SK-N-SH treated with all-trans-retinoic acid at 6 μM for 48 hours (cell line): ENCODE data around the gene ANKRD34B.

Experiments used
- ATAC-seq: fragments of 200-7000 bp; cut with Tn5 transposase; 3 replicates; pipeline ENCODE4 v1.9.1; 2020; ENCODE audit warnings: mild to moderate bottlenecking, moderate library complexity
- ARNTL ChIP-seq: fragments of 450-650 bp; formaldehyde crosslinking; IDR thresholded peaks from 2 replicates; pipeline ENCODE4 v1.5.0; 2020; ENCODE audit warnings: low read depth, mild to moderate bottlenecking, moderate library complexity, borderline replicate concordance
- BACH2 ChIP-seq: fragments of 250-450 bp; sonication (Bioruptor Pico); IDR thresholded peaks from 2 replicates; pipeline ENCODE4 v1.9.0; 2021; ENCODE audit warnings: mild to moderate bottlenecking, borderline replicate concordance
- CSDC2 ChIP-seq: fragments of 250-450 bp; sonication (Bioruptor Pico); IDR thresholded peaks from 2 replicates; pipeline ENCODE4 v1.5.0; 2020; ENCODE audit warnings: mild to moderate bottlenecking, moderate library complexity
- ESRRG ChIP-seq: fragments of 250-450 bp; sonication (Bioruptor Pico); IDR thresholded peaks from 2 replicates; pipeline ENCODE4 v1.6.1; 2021; ENCODE audit warnings: mild to moderate bottlenecking
- GLIS3 ChIP-seq: fragments of 250-450 bp; sonication (Bioruptor Pico); IDR thresholded peaks from 2 replicates; pipeline ENCODE4 v1.5.0; 2020; ENCODE audit warnings: mild to moderate bottlenecking, moderate library complexity
- ISL1 ChIP-seq: fragments of 250-450 bp; sonication (Bioruptor Pico); IDR thresholded peaks from 2 replicates; pipeline ENCODE4 v2.1.2; 2022; ENCODE audit warnings: mild to moderate bottlenecking, moderate library complexity
- OSR1 ChIP-seq: fragments of 250-450 bp; sonication (Bioruptor Pico); IDR thresholded peaks from 2 replicates; pipeline ENCODE4 v1.8.0; 2022; ENCODE audit warnings: moderate library complexity, mild to moderate bottlenecking, inconsistent platforms
- PPARA ChIP-seq: fragments of 250-450 bp; sonication (Bioruptor Pico); IDR thresholded peaks from 2 replicates; pipeline ENCODE4 v1.5.0; 2020; ENCODE audit warnings: mild to moderate bottlenecking, borderline replicate concordance
- RARB ChIP-seq: fragments of 250-450 bp; sonication (Bioruptor Pico); IDR thresholded peaks from 2 replicates; pipeline ENCODE4 v1.8.0; 2021; ENCODE audit warnings: mild to moderate bottlenecking, moderate library complexity
- SNAI2 ChIP-seq: fragments of 250-450 bp; sonication (Bioruptor Pico); IDR thresholded peaks from 2 replicates; pipeline ENCODE4 v1.5.0; 2020; ENCODE audit warnings: mild to moderate bottlenecking, moderate library complexity
- TCF4 ChIP-seq: fragments of 250-450 bp; sonication (Bioruptor Pico); IDR thresholded peaks from 2 replicates; pipeline ENCODE4 v1.8.0; 2021; ENCODE audit warnings: mild to moderate bottlenecking, moderate library complexity, borderline replicate concordance
- TOX ChIP-seq: fragments of 250-450 bp; sonication (Bioruptor Pico); IDR thresholded peaks from 2 replicates; pipeline ENCODE4 v1.8.0; 2021; ENCODE audit warnings: mild to moderate bottlenecking, moderate library complexity, borderline replicate concordance
- ZC3H10 ChIP-seq: fragments of 250-450 bp; sonication (Bioruptor Pico); IDR thresholded peaks from 2 replicates; pipeline ENCODE4 v1.5.1; 2021; ENCODE audit warnings: mild to moderate bottlenecking, moderate library complexity
- ZFP3 ChIP-seq: fragments of 250-450 bp; sonication (Bioruptor Pico); IDR thresholded peaks from 2 replicates; pipeline ENCODE4 v1.5.0; 2020; ENCODE audit warnings: mild to moderate bottlenecking, moderate library complexity
- ZFP30 ChIP-seq: fragments of 450-650 bp; formaldehyde crosslinking; IDR thresholded peaks from 2 replicates; pipeline ENCODE4 v1.5.0; 2022; ENCODE audit warnings: mild to moderate bottlenecking, moderate library complexity
- ZNF565 ChIP-seq: fragments of 450-650 bp; formaldehyde crosslinking; conservative IDR thresholded peaks from 2 replicates; pipeline ENCODE4 v1.5.0; 2020; ENCODE audit warnings: low read depth, mild to moderate bottlenecking, moderate library complexity
- ZNF70 ChIP-seq: fragments of 450-650 bp; formaldehyde crosslinking; IDR thresholded peaks from 2 replicates; pipeline ENCODE4 v1.5.0; 2020; ENCODE audit warnings: mild to moderate bottlenecking, moderate library complexity
- ZNF8 ChIP-seq: fragments of 450-650 bp; formaldehyde crosslinking; IDR thresholded peaks from 2 replicates; pipeline ENCODE4 v1.5.0; 2020; ENCODE audit warnings: mild to moderate bottlenecking, moderate library complexity
- TF ChIP-seq, protein P1 (sequence below): fragments of 250-450 bp; sonication (Bioruptor Pico); IDR thresholded peaks from 2 replicates; pipeline ENCODE4 v1.8.0; 2020; ENCODE audit warnings: mild to moderate bottlenecking, moderate library complexity, borderline replicate concordance
- TF ChIP-seq, protein P2 (sequence below): fragments of 250-450 bp; sonication (Bioruptor Pico); IDR thresholded peaks from 2 replicates; pipeline ENCODE4 v1.5.1; 2021; ENCODE audit warnings: mild to moderate bottlenecking, moderate library complexity
- TF ChIP-seq, protein P3 (sequence below): fragments of 250-450 bp; sonication (Bioruptor Pico); IDR thresholded peaks from 2 replicates; pipeline ENCODE4 v1.5.0; 2020; ENCODE audit warnings: mild to moderate bottlenecking, moderate library complexity
- TF ChIP-seq, protein P4 (sequence below): fragments of 250-450 bp; sonication (Bioruptor Pico); IDR thresholded peaks from 2 replicates; pipeline ENCODE4 v1.5.1; 2020; ENCODE audit warnings: low read depth, mild to moderate bottlenecking, moderate library complexity
- TF ChIP-seq, protein P5 (sequence below): fragments of 250-450 bp; sonication (Bioruptor Pico); IDR thresholded peaks from 2 replicates; pipeline ENCODE4 v1.8.0; 2021; ENCODE audit warnings: low read depth, mild to moderate bottlenecking, moderate library complexity, borderline replicate concordance

The ANKRD34B gene

DNA sequence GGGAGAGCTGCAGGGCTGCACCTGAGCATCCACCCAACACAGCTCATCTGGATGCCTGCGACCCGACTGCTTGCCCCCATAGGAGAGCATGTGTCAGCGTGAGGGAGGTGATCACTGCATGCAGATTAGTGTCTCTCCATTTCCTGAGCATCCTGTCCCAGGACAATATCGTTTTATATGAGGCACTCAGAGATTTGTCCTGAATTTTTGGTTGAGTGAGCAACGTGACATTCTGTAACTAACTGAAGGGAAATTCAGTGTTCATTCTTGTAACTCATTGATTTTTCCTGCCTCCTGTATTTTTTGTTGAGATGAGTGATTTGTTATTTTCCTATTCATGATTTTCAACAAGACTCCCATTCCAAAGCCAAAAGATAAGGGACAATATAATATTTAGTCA lies 20.7 kb upstream of the ANKRD34B start (continued):
- TF ChIP-seq, protein P1, sequence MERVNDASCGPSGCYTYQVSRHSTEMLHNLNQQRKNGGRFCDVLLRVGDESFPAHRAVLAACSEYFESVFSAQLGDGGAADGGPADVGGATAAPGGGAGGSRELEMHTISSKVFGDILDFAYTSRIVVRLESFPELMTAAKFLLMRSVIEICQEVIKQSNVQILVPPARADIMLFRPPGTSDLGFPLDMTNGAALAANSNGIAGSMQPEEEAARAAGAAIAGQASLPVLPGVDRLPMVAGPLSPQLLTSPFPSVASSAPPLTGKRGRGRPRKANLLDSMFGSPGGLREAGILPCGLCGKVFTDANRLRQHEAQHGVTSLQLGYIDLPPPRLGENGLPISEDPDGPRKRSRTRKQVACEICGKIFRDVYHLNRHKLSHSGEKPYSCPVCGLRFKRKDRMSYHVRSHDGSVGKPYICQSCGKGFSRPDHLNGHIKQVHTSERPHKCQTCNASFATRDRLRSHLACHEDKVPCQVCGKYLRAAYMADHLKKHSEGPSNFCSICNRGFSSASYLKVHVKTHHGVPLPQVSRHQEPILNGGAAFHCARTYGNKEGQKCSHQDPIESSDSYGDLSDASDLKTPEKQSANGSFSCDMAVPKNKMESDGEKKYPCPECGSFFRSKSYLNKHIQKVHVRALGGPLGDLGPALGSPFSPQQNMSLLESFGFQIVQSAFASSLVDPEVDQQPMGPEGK (CRISPR knock-in tag) = no peak

DNA sequence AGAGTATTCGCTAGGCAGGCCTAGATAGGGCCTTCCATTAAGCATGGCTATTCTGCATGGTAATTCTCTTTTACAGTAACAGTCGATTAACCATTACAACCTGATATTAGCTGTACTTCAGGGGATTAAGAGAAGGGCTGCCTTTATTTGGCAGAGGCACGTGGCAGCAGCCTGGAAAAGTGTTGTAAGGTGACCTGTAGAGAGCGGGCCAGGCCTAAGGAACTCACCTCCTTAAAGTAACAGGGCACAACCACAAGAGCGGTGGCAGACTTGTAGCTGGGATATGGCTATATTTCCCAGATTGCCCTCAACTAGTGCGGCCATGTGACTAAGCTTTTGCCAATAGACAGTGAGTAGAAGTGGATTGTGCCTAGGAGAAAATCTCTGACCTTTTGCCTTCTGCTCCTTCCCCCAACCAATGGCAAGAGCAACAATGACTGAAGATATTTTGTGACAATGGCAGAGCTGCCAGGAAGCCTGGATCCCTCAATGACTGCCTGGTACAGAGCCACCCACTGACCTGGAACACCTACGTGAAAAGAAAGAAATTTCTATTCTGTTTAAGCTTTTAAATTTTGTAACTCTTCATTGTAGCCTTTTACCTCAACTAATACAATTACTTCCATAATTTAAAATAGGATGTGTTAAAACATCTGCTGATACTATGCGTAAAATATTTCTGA lies 18.9 kb upstream of the ANKRD34B start:
- ATAC-seq = no peak
- TF ChIP-seq RARB (CRISPR knock-in tag) (no peak), ZNF8 (CRISPR knock-in tag) (no peak), ESRRG (CRISPR knock-in tag) (no peak), CSDC2 (CRISPR knock-in tag) (no peak), ZFP3 (no peak), ISL1 (CRISPR knock-in tag) (no peak), TOX (CRISPR knock-in tag) (no peak), TCF4 (CRISPR knock-in tag) (no peak), ZC3H10 (CRISPR knock-in tag) (no peak), GLIS3 (CRISPR knock-in tag) (no peak), PPARA (CRISPR knock-in tag) (no peak), ZFP30 (no peak), ZNF565 (CRISPR knock-in tag) (no peak), ZNF70 (no peak), OSR1 (CRISPR knock-in tag) (no peak), BACH2 (CRISPR knock-in tag) (no peak)
- TF ChIP-seq, protein P2, sequence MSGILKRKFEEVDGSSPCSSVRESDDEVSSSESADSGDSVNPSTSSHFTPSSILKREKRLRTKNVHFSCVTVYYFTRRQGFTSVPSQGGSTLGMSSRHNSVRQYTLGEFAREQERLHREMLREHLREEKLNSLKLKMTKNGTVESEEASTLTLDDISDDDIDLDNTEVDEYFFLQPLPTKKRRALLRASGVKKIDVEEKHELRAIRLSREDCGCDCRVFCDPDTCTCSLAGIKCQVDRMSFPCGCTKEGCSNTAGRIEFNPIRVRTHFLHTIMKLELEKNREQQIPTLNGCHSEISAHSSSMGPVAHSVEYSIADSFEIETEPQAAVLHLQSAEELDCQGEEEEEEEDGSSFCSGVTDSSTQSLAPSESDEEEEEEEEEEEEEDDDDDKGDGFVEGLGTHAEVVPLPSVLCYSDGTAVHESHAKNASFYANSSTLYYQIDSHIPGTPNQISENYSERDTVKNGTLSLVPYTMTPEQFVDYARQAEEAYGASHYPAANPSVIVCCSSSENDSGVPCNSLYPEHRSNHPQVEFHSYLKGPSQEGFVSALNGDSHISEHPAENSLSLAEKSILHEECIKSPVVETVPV (CRISPR knock-in tag) = no peak
- TF ChIP-seq, protein P1 (CRISPR knock-in tag) = no peak
- TF ChIP-seq, protein P3, sequence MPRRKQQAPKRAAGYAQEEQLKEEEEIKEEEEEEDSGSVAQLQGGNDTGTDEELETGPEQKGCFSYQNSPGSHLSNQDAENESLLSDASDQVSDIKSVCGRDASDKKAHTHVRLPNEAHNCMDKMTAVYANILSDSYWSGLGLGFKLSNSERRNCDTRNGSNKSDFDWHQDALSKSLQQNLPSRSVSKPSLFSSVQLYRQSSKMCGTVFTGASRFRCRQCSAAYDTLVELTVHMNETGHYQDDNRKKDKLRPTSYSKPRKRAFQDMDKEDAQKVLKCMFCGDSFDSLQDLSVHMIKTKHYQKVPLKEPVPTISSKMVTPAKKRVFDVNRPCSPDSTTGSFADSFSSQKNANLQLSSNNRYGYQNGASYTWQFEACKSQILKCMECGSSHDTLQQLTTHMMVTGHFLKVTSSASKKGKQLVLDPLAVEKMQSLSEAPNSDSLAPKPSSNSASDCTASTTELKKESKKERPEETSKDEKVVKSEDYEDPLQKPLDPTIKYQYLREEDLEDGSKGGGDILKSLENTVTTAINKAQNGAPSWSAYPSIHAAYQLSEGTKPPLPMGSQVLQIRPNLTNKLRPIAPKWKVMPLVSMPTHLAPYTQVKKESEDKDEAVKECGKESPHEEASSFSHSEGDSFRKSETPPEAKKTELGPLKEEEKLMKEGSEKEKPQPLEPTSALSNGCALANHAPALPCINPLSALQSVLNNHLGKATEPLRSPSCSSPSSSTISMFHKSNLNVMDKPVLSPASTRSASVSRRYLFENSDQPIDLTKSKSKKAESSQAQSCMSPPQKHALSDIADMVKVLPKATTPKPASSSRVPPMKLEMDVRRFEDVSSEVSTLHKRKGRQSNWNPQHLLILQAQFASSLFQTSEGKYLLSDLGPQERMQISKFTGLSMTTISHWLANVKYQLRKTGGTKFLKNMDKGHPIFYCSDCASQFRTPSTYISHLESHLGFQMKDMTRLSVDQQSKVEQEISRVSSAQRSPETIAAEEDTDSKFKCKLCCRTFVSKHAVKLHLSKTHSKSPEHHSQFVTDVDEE (CRISPR knock-in tag) = no peak
- TF ChIP-seq, protein P4, sequence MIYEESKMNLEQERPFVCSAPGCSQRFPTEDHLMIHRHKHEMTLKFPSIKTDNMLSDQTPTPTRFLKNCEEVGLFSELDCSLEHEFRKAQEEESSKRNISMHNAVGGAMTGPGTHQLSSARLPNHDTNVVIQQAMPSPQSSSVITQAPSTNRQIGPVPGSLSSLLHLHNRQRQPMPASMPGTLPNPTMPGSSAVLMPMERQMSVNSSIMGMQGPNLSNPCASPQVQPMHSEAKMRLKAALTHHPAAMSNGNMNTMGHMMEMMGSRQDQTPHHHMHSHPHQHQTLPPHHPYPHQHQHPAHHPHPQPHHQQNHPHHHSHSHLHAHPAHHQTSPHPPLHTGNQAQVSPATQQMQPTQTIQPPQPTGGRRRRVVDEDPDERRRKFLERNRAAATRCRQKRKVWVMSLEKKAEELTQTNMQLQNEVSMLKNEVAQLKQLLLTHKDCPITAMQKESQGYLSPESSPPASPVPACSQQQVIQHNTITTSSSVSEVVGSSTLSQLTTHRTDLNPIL (CRISPR knock-in tag) = no peak

DNA sequence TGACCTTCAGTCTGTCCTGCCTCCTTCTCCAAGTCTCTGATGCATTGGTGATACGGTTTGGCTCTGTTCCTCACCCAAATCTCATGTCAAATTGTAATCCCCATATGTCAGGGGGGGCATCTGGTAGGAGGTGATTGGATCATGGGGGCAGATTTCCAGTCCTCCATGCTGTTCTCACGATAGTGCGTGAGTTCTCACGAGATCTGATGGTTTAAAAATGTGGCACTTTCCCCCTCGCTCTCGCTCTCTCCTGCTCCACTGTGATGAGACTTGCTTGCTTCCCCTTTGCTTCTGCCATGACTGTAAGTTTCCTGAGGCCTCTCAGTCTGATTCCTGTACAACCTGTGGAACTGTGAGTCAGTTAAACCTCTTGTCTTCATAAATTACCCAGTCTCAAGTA lies 14.7 kb upstream of the ANKRD34B start:
- no peak for ATAC-seq
- TF ChIP-seq TOX (CRISPR knock-in tag) (no peak), ZNF70 (no peak), ISL1 (CRISPR knock-in tag) (no peak), ZFP3 (no peak), ARNTL (no peak), PPARA (CRISPR knock-in tag) (no peak), CSDC2 (CRISPR knock-in tag) (no peak), SNAI2 (CRISPR knock-in tag) (no peak), RARB (CRISPR knock-in tag) (no peak)
- TF ChIP-seq, protein P5, sequence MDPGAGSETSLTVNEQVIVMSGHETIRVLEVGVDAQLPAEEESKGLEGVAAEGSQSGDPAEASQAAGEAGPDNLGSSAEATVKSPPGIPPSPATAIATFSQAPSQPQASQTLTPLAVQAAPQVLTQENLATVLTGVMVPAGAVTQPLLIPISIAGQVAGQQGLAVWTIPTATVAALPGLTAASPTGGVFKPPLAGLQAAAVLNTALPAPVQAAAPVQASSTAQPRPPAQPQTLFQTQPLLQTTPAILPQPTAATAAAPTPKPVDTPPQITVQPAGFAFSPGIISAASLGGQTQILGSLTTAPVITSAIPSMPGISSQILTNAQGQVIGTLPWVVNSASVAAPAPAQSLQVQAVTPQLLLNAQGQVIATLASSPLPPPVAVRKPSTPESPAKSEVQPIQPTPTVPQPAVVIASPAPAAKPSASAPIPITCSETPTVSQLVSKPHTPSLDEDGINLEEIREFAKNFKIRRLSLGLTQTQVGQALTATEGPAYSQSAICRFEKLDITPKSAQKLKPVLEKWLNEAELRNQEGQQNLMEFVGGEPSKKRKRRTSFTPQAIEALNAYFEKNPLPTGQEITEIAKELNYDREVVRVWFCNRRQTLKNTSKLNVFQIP = no peak
- TF ChIP-seq, protein P2 (CRISPR knock-in tag) = no peak
